NAMALWA (cell line): ENCODE measurements around the gene LAMC2.

ENCODE experiments used
- DNase-seq: peaks from one replicate; pipeline ENCODE4 v3.0.0-alpha.2; 2015; ENCODE audit warnings: low spot score

Gene LAMC2

GRCh38 chr1:183214021-183214970, 28.2 kb downstream of the LAMC2 start:
- no peak for DNase-seq

GRCh38 chr1:183215076-183215720, 29.1 kb downstream of the LAMC2 start:
- DNase-seq = no peak

- no peak for DNase-seq
Observed at GRCh38 chr1:183215936-183216335, 29.9 kb downstream of the LAMC2 start.

DNA sequence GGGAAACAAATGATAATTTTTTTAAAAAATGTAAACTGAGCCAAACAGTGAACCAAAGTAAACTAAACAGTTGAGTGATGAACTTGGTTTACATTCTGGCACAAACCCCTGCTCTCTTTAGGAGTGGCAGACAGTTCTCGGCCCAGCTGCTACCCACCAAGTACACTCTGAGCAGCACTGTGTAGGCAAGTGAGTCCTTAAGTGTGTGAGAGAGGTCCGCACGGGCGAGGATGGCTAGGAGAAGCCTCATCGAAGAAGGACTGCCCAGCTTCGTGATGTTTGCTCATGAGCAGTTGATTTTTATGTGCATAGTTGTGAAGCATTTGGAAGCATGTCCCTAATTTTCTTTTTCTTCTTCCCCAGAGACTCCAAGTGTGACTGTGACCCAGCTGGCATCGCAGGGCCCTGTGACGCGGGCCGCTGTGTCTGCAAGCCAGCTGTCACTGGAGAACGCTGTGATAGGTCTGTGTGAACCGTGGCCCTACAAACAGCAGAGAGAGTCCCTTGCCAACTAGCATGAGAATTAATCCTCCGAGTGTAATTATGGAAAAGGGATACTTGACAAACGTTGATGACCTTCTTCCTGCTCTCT, 32.1 kb downstream of the LAMC2 start:
- no peak for DNase-seq

GRCh38 chr1:183218971-183219615, 33.0 kb downstream of the LAMC2 start:
- peak; percentile 42 for DNase-seq

- no peak for DNase-seq
Observed at GRCh38 chr1:183219616-183220009, 33.5 kb downstream of the LAMC2 start.

DNA sequence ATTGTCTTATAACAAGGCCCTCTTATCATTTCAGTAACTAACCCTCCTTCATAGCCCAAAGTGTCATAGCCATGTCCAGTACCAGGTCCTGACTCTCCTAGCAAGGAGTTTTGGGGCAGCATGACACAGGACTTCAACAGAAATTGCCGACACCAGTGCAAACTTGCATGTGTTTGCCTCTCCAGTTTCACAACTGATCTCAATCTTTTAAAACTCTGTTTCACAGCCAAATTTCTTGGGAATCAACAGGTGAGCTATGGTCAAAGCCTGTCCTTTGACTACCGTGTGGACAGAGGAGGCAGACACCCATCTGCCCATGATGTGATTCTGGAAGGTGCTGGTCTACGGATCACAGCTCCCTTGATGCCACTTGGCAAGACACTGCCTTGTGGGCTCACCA, 36.8 kb downstream of the LAMC2 start:
- DNase-seq = no peak

GRCh38 chr1:183223467-183223866, 37.4 kb downstream of the LAMC2 start:
- DNase-seq = no peak

- DNase-seq = no peak
Observed at GRCh38 chr1:183226361-183226760, 40.3 kb downstream of the LAMC2 start.

GRCh38 chr1:183226963-183227362, 40.9 kb downstream of the LAMC2 start:
- DNase-seq = no peak

- DNase-seq = peak; percentile 82
Observed at GRCh38 chr1:183227422-183228346, 41.6 kb downstream of the LAMC2 start.

GRCh38 chr1:183228347-183229220, 42.5 kb downstream of the LAMC2 start:
- no peak for DNase-seq

- DNase-seq = no peak
Observed at GRCh38 chr1:183230413-183230812, 44.3 kb downstream of the LAMC2 start.

GRCh38 chr1:183231545-183231944, 45.5 kb downstream of the LAMC2 start:
- no peak for DNase-seq

- DNase-seq = no peak
Observed at GRCh38 chr1:183233113-183233512, 47.0 kb downstream of the LAMC2 start.

DNA sequence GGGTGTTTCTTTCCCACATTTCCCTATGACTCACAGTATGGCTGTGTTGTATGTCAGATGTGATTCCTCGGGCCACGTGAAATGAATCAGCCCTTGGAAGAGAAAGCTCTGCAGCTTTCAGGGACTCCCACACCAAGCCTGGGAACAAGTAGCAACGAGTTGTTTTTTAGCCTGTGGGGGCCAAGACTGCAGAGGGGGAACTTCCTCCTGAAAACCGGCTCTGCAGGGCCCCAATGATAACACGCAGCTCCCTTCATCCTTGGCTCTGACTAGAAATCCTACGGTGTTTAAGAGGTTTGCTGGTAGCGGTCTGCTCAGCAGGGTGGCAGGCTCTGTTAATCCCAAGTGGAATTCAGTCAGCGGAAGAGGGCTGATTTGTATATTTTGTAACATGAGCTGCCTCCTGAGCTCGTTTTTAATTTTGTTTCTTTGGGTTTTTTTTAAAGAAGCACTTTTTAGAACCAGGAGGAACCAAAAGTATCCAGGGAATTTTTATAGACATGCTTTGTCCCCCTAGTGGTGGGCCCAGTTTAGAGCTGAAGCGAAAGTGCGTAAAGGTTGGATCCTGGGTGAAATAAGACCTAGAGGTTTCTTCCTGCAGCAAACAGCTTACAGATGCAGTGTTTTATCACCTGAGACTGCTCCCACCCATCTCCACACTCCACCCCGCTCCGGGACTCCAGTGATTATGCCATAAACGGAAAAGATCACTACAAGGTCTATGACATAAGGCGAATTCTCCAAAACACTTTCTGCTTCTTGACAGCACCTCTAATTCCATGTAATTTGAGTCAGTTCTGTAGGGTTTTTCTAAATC, 48.8 kb downstream of the LAMC2 start:
- DNase-seq = peak; percentile 40

GRCh38 chr1:183235503-183235902, 49.4 kb downstream of the LAMC2 start:
- DNase-seq = no peak

DNA sequence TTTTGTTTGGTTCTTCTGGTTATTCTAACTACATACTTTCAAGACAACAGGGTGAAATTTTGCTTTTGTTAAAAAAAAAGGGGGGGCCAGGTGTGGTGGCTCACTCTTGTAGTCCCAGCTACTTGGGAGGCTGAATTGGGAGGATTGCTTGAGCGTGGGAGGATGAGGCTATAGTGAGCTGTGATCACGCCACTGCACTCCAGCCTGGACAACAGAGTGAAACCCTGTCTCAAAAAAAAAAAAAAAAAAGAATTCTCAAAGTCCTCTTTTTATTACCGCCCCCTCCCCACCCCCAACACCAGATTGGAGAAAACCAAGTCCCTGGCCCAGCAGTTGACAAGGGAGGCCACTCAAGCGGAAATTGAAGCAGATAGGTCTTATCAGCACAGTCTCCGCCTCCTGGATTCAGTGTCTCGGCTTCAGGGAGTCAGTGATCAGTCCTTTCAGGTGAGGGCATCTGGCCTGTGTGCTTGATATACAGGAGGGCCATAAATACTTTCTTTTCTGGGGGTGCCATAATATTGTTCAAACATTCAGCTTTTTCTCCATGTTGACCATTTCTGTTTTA, 50.2 kb downstream of the LAMC2 start:
- no peak for DNase-seq

DNA sequence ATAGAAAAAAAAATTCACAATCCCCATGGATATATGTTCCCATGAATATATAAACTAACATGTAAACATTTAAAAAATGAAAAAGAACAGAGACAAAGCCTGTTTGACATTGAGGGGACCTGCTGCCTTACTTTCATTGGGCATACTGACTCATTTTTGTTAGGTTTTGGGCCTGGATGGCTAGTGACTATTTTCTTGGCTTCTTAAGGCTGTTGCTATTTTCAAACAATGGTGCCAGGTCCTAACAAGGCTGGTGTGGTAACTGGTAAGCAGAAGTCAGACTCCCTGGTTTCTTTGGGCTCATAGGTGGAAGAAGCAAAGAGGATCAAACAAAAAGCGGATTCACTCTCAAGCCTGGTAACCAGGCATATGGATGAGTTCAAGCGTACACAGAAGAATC, 51.0 kb downstream of the LAMC2 start:
- no peak for DNase-seq
